ENCODE data around the gene MARCHF10. TPM values are rescaled to one million over a fixed set of nuclear protein-coding genes. Genes with fewer than 3 reads are reported as not detected.
A peak's percentile ranks its signal among the peaks of the same experiment; 100 is the strongest.

Gene MARCHF10
- total RNA-seq, 2 experiments from 2014 or later, result not detected

- H3K27me3 Mint-ChIP-seq, result peaks cover 12% of the 10 kb centered on the region
- no peak overlapping the region for H3K4me3 Mint-ChIP-seq
- ATAC-seq (ENCODE audit: poor library complexity), result no peak
Measured at GRCh38 chr17:62796291-62796690, 11.8 kb downstream of the MARCHF10 start.

GRCh38 chr17:62794666-62794971 lies 13.5 kb downstream of the MARCHF10 start:
- peak in 2 of 14 experiments; percentile 4 to 6 for DNase-seq
- ATAC-seq (ENCODE audit: poor library complexity), result no peak
- no peaks in the 10 kb centered on the region for H3K36me3 Mint-ChIP-seq (ENCODE audit: low read depth)
- intact Hi-C loops (cut with DNase I, micrococcal nuclease), result loop anchor here in 1 of 2 experiments (10.0 kb wide), 1 partner anchor 60 kb away; no protein-coding TSS in a partner anchor
- H3K27me3 ChIP-seq (ENCODE audit: control insufficient read depth in 1 of 2, insufficient read depth in 2 of 2, low read length in 2 of 2), result peaks cover 0 to 8% of the 10 kb centered on the region in 2 experiments
- H3K4me1 ChIP-seq (ENCODE audit: insufficient read depth, low read length), result peaks cover 4% of the 10 kb centered on the region
- H3K4me3 ChIP-seq (ENCODE audit: low read length), result peak overlapping the region; percentile 30
- H3K4me3 Mint-ChIP-seq, result peak overlapping the region; percentile 52
- H3K9me3 ChIP-seq (ENCODE audit: control insufficient read depth in 1 of 2, insufficient read depth in 1 of 2, low read length in 2 of 2), result peaks cover 0 to 16% of the 10 kb centered on the region in 2 experiments
- TF ChIP-seq CTCF (IDR thresholded peaks at IDR 0.05), result no peak
- H3K27ac Mint-ChIP-seq, result no peak overlapping the region
- H3K36me3 ChIP-seq (ENCODE audit: insufficient read depth, low read length), result no peaks in the 10 kb centered on the region
- H3K27ac ChIP-seq (ENCODE audit: low read depth in 1 of 2, low read length in 2 of 2), result no peak overlapping the region
- ChIA-PET POLR2A (no interaction called here), CTCF (no interaction called here)
- peaks cover 15% of the 10 kb centered on the region for H3K4me1 Mint-ChIP-seq (ENCODE audit: low read depth)
- peaks cover 3% of the 10 kb centered on the region for H3K9me3 Mint-ChIP-seq
- peaks cover 12% of the 10 kb centered on the region for H3K27me3 Mint-ChIP-seq

More at GRCh38 chr17:62796291-62796690, 11.8 kb downstream of the MARCHF10 start:
- Mint-ChIP-seq H3K36me3 (ENCODE audit: low read depth) (no peaks in the 10 kb centered on the region), H3K4me1 (ENCODE audit: low read depth) (peaks cover 15% of the 10 kb centered on the region), H3K27ac (no peak overlapping the region), H3K9me3 (peaks cover 3% of the 10 kb centered on the region)
- peaks cover 4% of the 10 kb centered on the region for H3K4me1 ChIP-seq (ENCODE audit: insufficient read depth, low read length)
- H3K9me3 ChIP-seq (ENCODE audit: control insufficient read depth in 1 of 2, insufficient read depth in 1 of 2, low read length in 2 of 2), result peaks cover 0 to 16% of the 10 kb centered on the region in 2 experiments
- no peak overlapping the region for H3K27ac ChIP-seq (ENCODE audit: low read depth in 1 of 2, low read length in 2 of 2)
- H3K27me3 ChIP-seq (ENCODE audit: control insufficient read depth in 1 of 2, insufficient read depth in 2 of 2, low read length in 2 of 2), result peaks cover 0 to 8% of the 10 kb centered on the region in 2 experiments
- ChIA-PET POLR2A (no interaction called here), CTCF (no interaction called here)
- H3K4me3 ChIP-seq (ENCODE audit: low read length), result no peak overlapping the region
- intact Hi-C loops (cut with DNase I, micrococcal nuclease), result loop anchor here in 1 of 2 experiments (10.0 kb wide), 1 partner anchor 59 kb away; no protein-coding TSS in a partner anchor
- no peak for TF ChIP-seq CTCF (IDR thresholded peaks at IDR 0.05)
- no peaks in the 10 kb centered on the region for H3K36me3 ChIP-seq (ENCODE audit: insufficient read depth, low read length)
- DNase-seq, result no peak

- Histone ChIP-seq H3K9me3 (ENCODE audit: control insufficient read depth in 1 of 2, insufficient read depth in 1 of 2, low read length in 2 of 2) (peaks cover 0 to 16% of the 10 kb centered on the region in 2 experiments), H3K27ac (ENCODE audit: low read depth in 1 of 2, low read length in 2 of 2) (no peak overlapping the region), H3K4me3 (ENCODE audit: low read length) (peak overlapping the region; percentile 30), H3K4me1 (ENCODE audit: insufficient read depth, low read length) (peaks cover 4% of the 10 kb centered on the region), H3K36me3 (ENCODE audit: insufficient read depth, low read length) (no peaks in the 10 kb centered on the region), H3K27me3 (ENCODE audit: control insufficient read depth in 1 of 2, insufficient read depth in 2 of 2, low read length in 2 of 2) (peaks cover 0 to 8% of the 10 kb centered on the region in 2 experiments)
- no peak for TF ChIP-seq CTCF (IDR thresholded peaks at IDR 0.05)
- Mint-ChIP-seq H3K9me3 (peaks cover 3% of the 10 kb centered on the region), H3K4me1 (ENCODE audit: low read depth) (peaks cover 15% of the 10 kb centered on the region), H3K36me3 (ENCODE audit: low read depth) (no peaks in the 10 kb centered on the region), H3K27ac (no peak overlapping the region), H3K4me3 (peak overlapping the region; percentile 52), H3K27me3 (peaks cover 16% of the 10 kb centered on the region)
- no peak for ATAC-seq (ENCODE audit: poor library complexity)
- DNase-seq, result peak in 1 of 14 experiments; percentile 7
- POLR2A ChIA-PET, result no interaction called here
- CTCF ChIA-PET, result no interaction called here
- intact Hi-C loops (cut with DNase I, micrococcal nuclease), result loop anchor here in 1 of 2 experiments (10.0 kb wide), 1 partner anchor 61 kb away; no protein-coding TSS in a partner anchor
Measured at GRCh38 chr17:62793919-62794665, 14.0 kb downstream of the MARCHF10 start.
